Caco-2 (cell line): Measurements from ENCODE around the gene H2AZ2. TPM values are rescaled to one million over a fixed set of nuclear protein-coding genes. Genes with fewer than 3 reads are reported as not detected.
"Not testable (repeated sequence)": the region's sequence is repeated elsewhere in the genome, so short reads cannot be mapped to it uniquely, and the experiment has no call there.

Source experiments
- BruUV-seq: library from RNA; stranded (reverse); fragments of 400-500 nt; replicated peaks from 2 replicates; lab custom pipeline; 2021; lab: Mats Ljungman, UMichigan
- CTCF ChIA-PET: fragments of 300-600 bp; sonication (Branson Sonifier 250); formaldehyde crosslinking; loops from one replicate; lab custom pipeline; 2022; ENCODE audit warnings: antibody characterized with exemption; lab: Charles Lee
- POLR2A ChIA-PET: fragments of 300-600 bp; sonication (Branson Sonifier 250); formaldehyde crosslinking; loops from one replicate; lab custom pipeline; 2022; ENCODE audit warnings: antibody characterized with exemption; lab: Charles Lee
- DNase-seq, 2 experiments: peaks; one replicate each; pipeline versions ENCODE4 v3.0.0 to v3.0.0-alpha.2; 2020 to 2022
- H3K27me3 ChIP-seq: replicated peaks from 2 replicates; pipeline ENCODE4 v1.6.0; 2011; ENCODE audit warnings: low read length; ENCODE audit not compliant: control insufficient read depth, insufficient read depth
- H3K36me3 ChIP-seq: 2 replicates; pipeline ENCODE4 v1.5.1; 2011; ENCODE audit warnings: low read length; ENCODE audit not compliant: control insufficient read depth, insufficient read depth
- H3K4me1 ChIP-seq: fragments of 250-450 bp; sonication (Bioruptor Pico); 2 replicates; pipeline ENCODE4 v1.5.1; 2020; ENCODE audit warnings: mild to moderate bottlenecking
- H3K4me3 ChIP-seq: 2 replicates; pipeline ENCODE4 v1.5.1; 2011; ENCODE audit warnings: low read depth, mild to moderate bottlenecking, control low read depth, low read length
- H3K9me3 ChIP-seq: fragments of 250-450 bp; sonication (Bioruptor Pico); 2 replicates; pipeline ENCODE4 v1.5.1; 2020; ENCODE audit warnings: mild to moderate bottlenecking, moderate library complexity
- H3K27ac Mint-ChIP-seq: one replicate; pipeline ENCODE4 v1.8.0; 2022; ENCODE audit warnings: mixed read lengths; ENCODE audit not compliant: unreplicated experiment
- H3K27me3 Mint-ChIP-seq: one replicate; pipeline ENCODE4 v1.8.0; 2022; ENCODE audit warnings: mixed read lengths; ENCODE audit not compliant: insufficient read depth, unreplicated experiment
- H3K36me3 Mint-ChIP-seq: one replicate; pipeline ENCODE4 v1.8.0; 2022; ENCODE audit warnings: mild to moderate bottlenecking, mixed read lengths; ENCODE audit not compliant: insufficient read depth, unreplicated experiment
- H3K4me1 Mint-ChIP-seq: one replicate; pipeline ENCODE4 v1.8.0; 2022; ENCODE audit warnings: low read depth, mixed read lengths; ENCODE audit not compliant: unreplicated experiment
- H3K4me3 Mint-ChIP-seq: one replicate; pipeline ENCODE4 v1.8.0; 2022; ENCODE audit warnings: mild to moderate bottlenecking, moderate library complexity, mixed read lengths; ENCODE audit not compliant: unreplicated experiment
- H3K9me3 Mint-ChIP-seq: one replicate; pipeline ENCODE4 v1.8.0; 2022; ENCODE audit warnings: mixed read lengths; ENCODE audit not compliant: unreplicated experiment
- CTCF ChIP-seq, 2 experiments: fragments of 200-600 bp in 1 of 2; IDR thresholded peaks; 1 replicate in 1 of 2; 2 replicates in 1 of 2; pipeline versions ENCODE4 v1.5.1 to v1.8.0; 2011 to 2022; ENCODE audit warnings: antibody characterized with exemption in 1 of 2, control low read depth in 1 of 2, inconsistent platforms in 1 of 2, low read depth in 1 of 2, low read length in 1 of 2, mild to moderate bottlenecking in 1 of 2, moderate library complexity in 1 of 2; ENCODE audit not compliant: insufficient read depth in 1 of 2, severe bottlenecking in 1 of 2, unreplicated experiment in 1 of 2
- intact Hi-C: fragments of 100-400 bp; cut with micrococcal nuclease; formaldehyde crosslinking; loops from one replicate; pipeline ENCODE4 v1.10.0; 2022; ENCODE audit not compliant: unreplicated experiment
- total RNA-seq: library from RNA; stranded (reverse); gene quantifications from 2 replicates; pipeline ENCODE4 v1.2.3, GENCODE V29; 2022

The H2AZ2 gene
- total RNA-seq, 1 experiment from 2014 or later = 244 TPM

GRCh38 chr7:44805950-44806349 is 41.9 kb downstream of the H2AZ2 start:
- no peak for DNase-seq
- BruUV-seq = no TSS peak
- no peak overlapping the region for H3K4me3 Mint-ChIP-seq
- intact Hi-C loops = no loop called here
- POLR2A ChIA-PET = interaction anchor here (0.6 to 1.0 kb wide), 3 partner anchors 32 to 129 kb away, joined by 3 to 8 read pairs (median 4); no protein-coding TSS in a partner anchor
- H3K9me3 Mint-ChIP-seq = no peaks in the 10 kb centered on the region
- no peaks in the 10 kb centered on the region for H3K4me1 Mint-ChIP-seq
- no peak for TF ChIP-seq CTCF (IDR thresholded peaks at IDR 0.05; ENCODE audit: insufficient read depth in 1 of 2, low read depth in 1 of 2, low read length in 1 of 2, severe bottlenecking in 1 of 2, unreplicated experiment in 1 of 2)
- peaks cover 53% of the 10 kb centered on the region for H3K36me3 Mint-ChIP-seq
- H3K27me3 Mint-ChIP-seq = no peaks in the 10 kb centered on the region
- Histone ChIP-seq H3K36me3 (peaks cover 9% of the 10 kb centered on the region), H3K4me3 (no peak overlapping the region), H3K4me1 (no peaks in the 10 kb centered on the region), H3K27me3 (no peaks in the 10 kb centered on the region), H3K9me3 (no peaks in the 10 kb centered on the region)
- CTCF ChIA-PET = interaction anchor here (0.6 kb wide), 1 partner anchor 166 kb away, joined by 3 read pairs; no protein-coding TSS in a partner anchor
- H3K27ac Mint-ChIP-seq = no peak overlapping the region

GRCh38 chr7:44803828-44804519 is 43.9 kb downstream of the H2AZ2 start:
- H3K4me3 Mint-ChIP-seq, H3K9me3 ChIP-seq, BruUV-seq, DNase-seq, H3K27ac Mint-ChIP-seq, H3K4me1 ChIP-seq, intact Hi-C loops, H3K27me3 ChIP-seq, H3K4me1 Mint-ChIP-seq, CTCF ChIA-PET, H3K4me3 ChIP-seq, H3K27me3 Mint-ChIP-seq, H3K9me3 Mint-ChIP-seq: not testable (repeated sequence)
- POLR2A ChIA-PET = interaction anchor here (0.7 to 1.0 kb wide), 2 partner anchors 44 to 95 kb away, joined by 3 read pairs; partner anchors contain the start of gene H2AZ2
- H3K36me3 ChIP-seq = peaks cover 12% of the 10 kb centered on the region
- peaks cover 73% of the 10 kb centered on the region for H3K36me3 Mint-ChIP-seq

- 0 out of 2 replicates have a peak, but pooled peaks cover 3% of the 10 kb centered on the region for H3K4me1 ChIP-seq
- H3K36me3 ChIP-seq = peaks cover 12% of the 10 kb centered on the region
- H3K27me3 Mint-ChIP-seq = no peaks in the 10 kb centered on the region
- H3K9me3 ChIP-seq = no peaks in the 10 kb centered on the region
- intact Hi-C loops = no loop called here
- DNase-seq = no peak
- H3K4me3 ChIP-seq = no peak overlapping the region
- H3K9me3 Mint-ChIP-seq = no peaks in the 10 kb centered on the region
- peaks cover 88% of the 10 kb centered on the region for H3K36me3 Mint-ChIP-seq
- CTCF ChIA-PET = no interaction called here
- H3K27ac Mint-ChIP-seq = peak overlapping the region; percentile 35
- no TSS peak for BruUV-seq
- POLR2A ChIA-PET = no interaction called here
- no peaks in the 10 kb centered on the region for H3K27me3 ChIP-seq
- no peak overlapping the region for H3K4me3 Mint-ChIP-seq
- no peak for TF ChIP-seq CTCF (IDR thresholded peaks at IDR 0.05; ENCODE audit: insufficient read depth in 1 of 2, low read depth in 1 of 2, low read length in 1 of 2, severe bottlenecking in 1 of 2, unreplicated experiment in 1 of 2)
- no peaks in the 10 kb centered on the region for H3K4me1 Mint-ChIP-seq
These were observed 45.4 kb downstream of the H2AZ2 start for GRCh38 chr7:44802418-44803025.
